GM12878 (cell line): ENCODE results near the gene IRF4. TPM values are rescaled to one million over a fixed set of nuclear protein-coding genes. Genes with fewer than 3 reads are reported as not detected.

ENCODE experiments used
- ATAC-seq: fragments of 200-7000 bp; cut with Tn5 transposase; 3 replicates; pipeline ENCODE4 v1.9.1; 2020; ENCODE audit warnings: mild to moderate bottlenecking, moderate library complexity
- BruUV-seq: library from RNA; stranded (reverse); fragments of 400-500 nt; replicated peaks from 2 replicates; lab custom pipeline; 2021; lab: Mats Ljungman, UMichigan
- CTCF ChIA-PET: fragments of 300-600 bp; sonication (Branson Sonifier 250); formaldehyde crosslinking; extraction: SDS; loops from one replicate; lab custom pipeline; 2021; ENCODE audit warnings: inconsistent platforms; lab: Yijun Ruan, JAX
- POLR2A ChIA-PET: fragments of 350-600 bp; formaldehyde crosslinking; extraction: SDS; loops from one replicate; lab custom pipeline; 2021; ENCODE audit warnings: inconsistent platforms; lab: Charles Lee
- RAD21 ChIA-PET: fragments of 300-600 bp; sonication (Branson Sonifier 250); formaldehyde crosslinking; loops from one replicate; lab custom pipeline; 2023; ENCODE audit warnings: antibody characterized with exemption; ENCODE audit not compliant: unreplicated experiment; lab: Charles Lee
- SMC1A ChIA-PET: fragments of 300-600 bp; sonication (Branson Sonifier 250); formaldehyde crosslinking; loops from one replicate; lab custom pipeline; 2023; ENCODE audit not compliant: unreplicated experiment, uncharacterized antibody; lab: Charles Lee
- DNase-seq: peaks from one replicate; pipeline ENCODE4 v3.0.0-alpha.2; 2011; ENCODE audit warnings: low read depth, low spot score
- FAIRE-seq: peaks from 3 replicates; lab custom pipeline; 2011; peaks lifted over from hg19 to GRCh38; lab: Jason Lieb, UNC
- H2AFZ ChIP-seq: 2 replicates; pipeline ENCODE4 v1.6.0; 2011; ENCODE audit warnings: low read depth, low read length, control low read depth; ENCODE audit not compliant: control insufficient read depth
- H3K27ac ChIP-seq: 2 replicates; pipeline ENCODE4 v1.5.1; 2011; ENCODE audit warnings: control low read depth; ENCODE audit not compliant: control insufficient read depth, insufficient read depth
- H3K27me3 ChIP-seq, 2 experiments: replicated peaks in 1 of 2; 2 replicates each; pipeline versions ENCODE4 v1.6.0 to v1.6.1; 2011; ENCODE audit warnings: low read length in 1 of 2; ENCODE audit not compliant: control insufficient read depth in 2 of 2, insufficient read depth in 2 of 2
- H3K36me3 ChIP-seq, 2 experiments: 2 replicates each; pipeline ENCODE4 v1.5.1; 2011; ENCODE audit warnings: low read length in 1 of 2; ENCODE audit not compliant: control insufficient read depth in 2 of 2, insufficient read depth in 2 of 2
- H3K4me1 ChIP-seq: 2 replicates; pipeline ENCODE4 v1.6.1; 2011; ENCODE audit warnings: mild to moderate bottlenecking, low read length, moderate library complexity, mixed read lengths; ENCODE audit not compliant: control insufficient read depth, insufficient read depth
- H3K4me2 ChIP-seq: 2 replicates; pipeline ENCODE4 v1.6.0; 2011; ENCODE audit warnings: control low read depth; ENCODE audit not compliant: control insufficient read depth, insufficient read depth
- H3K4me3 ChIP-seq: fragments of 200-600 bp; sonication (generic); 2 replicates; pipeline ENCODE4 v1.5.1; 2016
- H3K79me2 ChIP-seq: 2 replicates; pipeline ENCODE4 v1.6.0; 2011; ENCODE audit warnings: low read length; ENCODE audit not compliant: control insufficient read depth, insufficient read depth
- H3K9ac ChIP-seq: 2 replicates; pipeline ENCODE4 v1.8.0; 2011; ENCODE audit warnings: low read length, control low read depth, mixed read lengths; ENCODE audit not compliant: control insufficient read depth, insufficient read depth
- H3K9me3 ChIP-seq: replicated peaks from 3 replicates; pipeline ENCODE4 v1.5.1; 2011; ENCODE audit warnings: mild to moderate bottlenecking, low read length; ENCODE audit not compliant: control insufficient read depth, insufficient read depth
- H4K20me1 ChIP-seq: 2 replicates; pipeline ENCODE4 v1.6.0; 2011; ENCODE audit not compliant: control insufficient read depth, insufficient read depth
- NR2C1 ChIP-seq: fragments of 450-650 bp; IDR thresholded peaks from 2 replicates; pipeline ENCODE4 v1.6.1; 2017; ENCODE audit warnings: antibody characterized with exemption, mild to moderate bottlenecking, moderate library complexity
- RAD21 ChIP-seq: IDR thresholded peaks from 2 replicates; pipeline ENCODE4 v1.6.1; 2011; ENCODE audit warnings: mild to moderate bottlenecking, low read depth, low read length, moderate library complexity; ENCODE audit not compliant: insufficient read depth
- TBL1XR1 ChIP-seq: IDR thresholded peaks from 2 replicates; pipeline ENCODE4 v1.6.1; 2012; ENCODE audit warnings: low read depth, low read length, improper control_type of control experiment
- WGBS: methylation state at CpG from one replicate; pipeline ENCODE4 v1.1.6; 2016; ENCODE audit warnings: low lambda C conversion rate; ENCODE audit not compliant: insufficient replicate concordance, insufficient coverage; ENCODE audit errors: missing lambda C conversion rate; 5-methylcytosine and 5-hydroxymethylcytosine counted together
- in situ Hi-C: fragments of 300-500 bp; cut with MboI; formaldehyde crosslinking; loops from 9 replicates; pipeline ENCODE4 v1.14.3; 2018; ENCODE audit warnings: mixed read lengths
- intact Hi-C: fragments of 100-400 bp; cut with micrococcal nuclease; formaldehyde crosslinking; loops from one replicate; pipeline ENCODE4 v1.14.2; 2022; ENCODE audit not compliant: unreplicated experiment
- polyA plus RNA-seq, 11 experiments: library from polyadenylated mRNA; depleted of rRNA in 4 of 11; unstranded in 6 of 11; stranded (reverse) in 5 of 11; fragments of >200 nt; fragmentation: Nextera tagmentation in 4 of 11; fragmentation: Illumina TruSeq in 1 of 11; extraction: Ambion mirVana in 4 of 11; extraction: Trizol in 1 of 11; gene quantifications; 1 replicate in 1 of 11; 2 replicates in 10 of 11; pipeline versions ENCODE4 v1.2.1 to v1.2.3, GENCODE V29; 2011 to 2016; ENCODE audit warnings: inconsistent platforms in 2 of 11, missing spikeins in 2 of 11, low read depth in 1 of 11
- total RNA-seq, 4 experiments: library from RNA; depleted of rRNA in 3 of 4; stranded (reverse); fragments of >200 nt in 3 of 4; fragmentation: Illumina TruSeq in 1 of 4; extraction: Trizol in 1 of 4; gene quantifications; 2 replicates each; pipeline versions ENCODE4 v1.2.1 to v1.2.3, GENCODE V29; 2013 to 2021
- TF ChIP-seq, protein P1 (sequence below): IDR thresholded peaks from 2 replicates; pipeline ENCODE4 v1.6.1; 2012; ENCODE audit warnings: improper control_type of control experiment, low read depth, low read length; ENCODE audit not compliant: insufficient replicate concordance
- TF ChIP-seq, protein P2 (sequence below), 3 experiments: IDR thresholded peaks in 2 of 3; conservative IDR thresholded peaks in 1 of 3; 2 replicates each; pipeline ENCODE4 v1.5.1; 2011; ENCODE audit warnings: low read depth in 3 of 3, low read length in 3 of 3, mild to moderate bottlenecking in 3 of 3, control low read depth in 2 of 3, moderate library complexity in 2 of 3, inconsistent platforms in 1 of 3, mixed read lengths in 1 of 3; ENCODE audit not compliant: control insufficient read depth in 2 of 3, insufficient read depth in 1 of 3; ENCODE audit errors: extremely low read depth in 1 of 3

Gene IRF4
- total and polyA plus RNA-seq, 10 of the 15 experiments (the other 5 are each of a cell fraction or from before 2014, with no cell fraction given) = 50.0 to 495 (median 257) TPM

DNA sequence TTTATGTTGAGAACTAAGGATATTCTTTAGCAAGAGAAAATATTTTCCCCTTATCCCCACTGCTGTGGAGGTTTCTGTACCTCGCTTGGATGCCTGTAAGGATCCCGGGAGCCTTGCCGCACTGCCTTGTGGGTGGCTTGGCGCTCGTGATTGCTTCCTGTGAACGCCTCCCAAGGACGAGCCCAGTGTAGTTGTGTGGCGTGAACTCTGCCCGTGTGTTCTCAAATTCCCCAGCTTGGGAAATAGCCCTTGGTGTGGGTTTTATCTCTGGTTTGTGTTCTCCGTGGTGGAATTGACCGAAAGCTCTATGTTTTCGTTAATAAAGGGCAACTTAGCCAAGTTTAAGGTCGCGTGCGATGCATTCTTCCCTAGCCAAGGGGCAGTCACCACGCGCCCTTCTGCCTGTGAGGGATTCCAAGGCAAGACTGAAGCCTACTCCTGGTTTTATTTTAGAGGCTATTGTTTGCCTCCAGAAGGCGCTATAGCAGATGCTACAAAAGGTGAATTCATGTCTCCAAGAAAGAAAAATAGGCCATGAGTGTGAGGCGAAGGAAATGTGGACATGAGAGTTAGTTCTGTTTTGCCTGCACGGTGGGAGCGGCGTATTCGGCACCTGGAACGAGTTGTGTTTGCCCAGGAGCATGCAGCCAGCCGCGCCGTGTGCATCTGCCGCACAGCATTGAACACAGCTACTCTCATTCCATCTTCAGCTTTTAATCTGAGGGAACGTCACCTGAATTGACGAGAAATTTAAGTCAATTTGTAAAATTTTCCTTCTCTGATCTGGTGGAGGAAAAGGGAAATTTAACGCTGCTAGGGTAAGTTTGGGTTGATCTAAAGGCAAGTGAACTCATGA lies 40.3 kb upstream of the IRF4 start (continued):
- TF ChIP-seq, protein P1, sequence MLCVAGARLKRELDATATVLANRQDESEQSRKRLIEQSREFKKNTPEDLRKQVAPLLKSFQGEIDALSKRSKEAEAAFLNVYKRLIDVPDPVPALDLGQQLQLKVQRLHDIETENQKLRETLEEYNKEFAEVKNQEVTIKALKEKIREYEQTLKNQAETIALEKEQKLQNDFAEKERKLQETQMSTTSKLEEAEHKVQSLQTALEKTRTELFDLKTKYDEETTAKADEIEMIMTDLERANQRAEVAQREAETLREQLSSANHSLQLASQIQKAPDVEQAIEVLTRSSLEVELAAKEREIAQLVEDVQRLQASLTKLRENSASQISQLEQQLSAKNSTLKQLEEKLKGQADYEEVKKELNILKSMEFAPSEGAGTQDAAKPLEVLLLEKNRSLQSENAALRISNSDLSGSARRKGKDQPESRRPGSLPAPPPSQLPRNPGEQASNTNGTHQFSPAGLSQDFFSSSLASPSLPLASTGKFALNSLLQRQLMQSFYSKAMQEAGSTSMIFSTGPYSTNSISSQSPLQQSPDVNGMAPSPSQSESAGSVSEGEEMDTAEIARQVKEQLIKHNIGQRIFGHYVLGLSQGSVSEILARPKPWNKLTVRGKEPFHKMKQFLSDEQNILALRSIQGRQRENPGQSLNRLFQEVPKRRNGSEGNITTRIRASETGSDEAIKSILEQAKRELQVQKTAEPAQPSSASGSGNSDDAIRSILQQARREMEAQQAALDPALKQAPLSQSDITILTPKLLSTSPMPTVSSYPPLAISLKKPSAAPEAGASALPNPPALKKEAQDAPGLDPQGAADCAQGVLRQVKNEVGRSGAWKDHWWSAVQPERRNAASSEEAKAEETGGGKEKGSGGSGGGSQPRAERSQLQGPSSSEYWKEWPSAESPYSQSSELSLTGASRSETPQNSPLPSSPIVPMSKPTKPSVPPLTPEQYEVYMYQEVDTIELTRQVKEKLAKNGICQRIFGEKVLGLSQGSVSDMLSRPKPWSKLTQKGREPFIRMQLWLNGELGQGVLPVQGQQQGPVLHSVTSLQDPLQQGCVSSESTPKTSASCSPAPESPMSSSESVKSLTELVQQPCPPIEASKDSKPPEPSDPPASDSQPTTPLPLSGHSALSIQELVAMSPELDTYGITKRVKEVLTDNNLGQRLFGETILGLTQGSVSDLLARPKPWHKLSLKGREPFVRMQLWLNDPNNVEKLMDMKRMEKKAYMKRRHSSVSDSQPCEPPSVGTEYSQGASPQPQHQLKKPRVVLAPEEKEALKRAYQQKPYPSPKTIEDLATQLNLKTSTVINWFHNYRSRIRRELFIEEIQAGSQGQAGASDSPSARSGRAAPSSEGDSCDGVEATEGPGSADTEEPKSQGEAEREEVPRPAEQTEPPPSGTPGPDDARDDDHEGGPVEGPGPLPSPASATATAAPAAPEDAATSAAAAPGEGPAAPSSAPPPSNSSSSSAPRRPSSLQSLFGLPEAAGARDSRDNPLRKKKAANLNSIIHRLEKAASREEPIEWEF = no peak
- peak; percentile 15; the same call in 1 of the 2 replicates for TF ChIP-seq RAD21
- no peak for TF ChIP-seq NR2C1

DNA sequence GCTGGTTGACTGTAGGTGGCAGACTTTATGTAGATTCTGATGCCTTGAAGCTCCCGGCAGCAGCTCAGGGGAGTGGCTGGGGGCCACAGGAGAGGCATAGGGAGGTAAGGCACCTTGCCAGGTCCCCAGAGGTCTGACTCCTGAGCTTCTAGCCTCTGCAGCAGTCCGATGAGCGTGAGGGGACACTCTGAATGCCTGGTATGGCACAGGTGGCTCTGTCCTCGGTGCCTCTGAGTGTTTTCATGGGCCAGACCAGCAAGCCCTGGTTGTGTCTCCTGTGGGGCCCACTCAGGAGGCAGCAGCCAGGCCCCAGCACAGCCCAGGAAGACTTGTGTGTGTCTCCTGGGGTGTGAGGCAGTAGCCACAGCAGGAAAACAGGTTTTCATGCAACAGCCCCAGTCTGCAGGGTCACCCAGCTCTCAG lies 39.7 kb upstream of the IRF4 start:
- Histone ChIP-seq H3K27ac (no peak overlapping the region), H3K9ac (no peak overlapping the region), H3K9me3 (no peaks in the 10 kb centered on the region), H3K36me3 (peaks cover 34 to 37% of the 10 kb centered on the region in 2 experiments), H3K27me3 (no peaks in the 10 kb centered on the region), H2AFZ (no peak overlapping the region), H4K20me1 (no peaks in the 10 kb centered on the region), H3K4me1 (peaks cover 47% of the 10 kb centered on the region), H3K4me2 (no peak overlapping the region), H3K79me2 (peaks cover 5% of the 10 kb centered on the region), H3K4me3 (no peak overlapping the region)
- no peak for FAIRE-seq
- RAD21 ChIA-PET = interaction anchor here (0.7 to 4.9 kb wide), 9 partner anchors 14 to 47 kb away, joined by 3 to 17 read pairs (median 5); no protein-coding TSS in a partner anchor
- WGBS = 62% methylated on average over 4 of the region's 4 CpGs
- SMC1A ChIA-PET = interaction anchor here (0.9 to 10.4 kb wide), 13 partner anchors 11 to 83 kb away, joined by 3 to 106 read pairs (median 4); partner anchors contain the start of gene IRF4
- DNase-seq = no peak
- no peak for ATAC-seq
- intact Hi-C loops = no loop called here
- POLR2A ChIA-PET = interaction anchor here (0.5 to 9.1 kb wide), 3 partner anchors 8 to 1061 kb away, joined by 3 to 81 read pairs (median 4); no protein-coding TSS in a partner anchor
- in situ Hi-C loops = no loop called here
- CTCF ChIA-PET = interaction anchor here (0.8 to 4.9 kb wide), 12 partner anchors 9 to 163 kb away, joined by 3 to 34 read pairs (median 4); no protein-coding TSS in a partner anchor
- no TSS peak for BruUV-seq
- TF ChIP-seq TBL1XR1 (no peak), RAD21 (peak; percentile 35; the same call in 1 of the 2 replicates)
- TF ChIP-seq, protein P1 = no peak
- TF ChIP-seq, protein P2, sequence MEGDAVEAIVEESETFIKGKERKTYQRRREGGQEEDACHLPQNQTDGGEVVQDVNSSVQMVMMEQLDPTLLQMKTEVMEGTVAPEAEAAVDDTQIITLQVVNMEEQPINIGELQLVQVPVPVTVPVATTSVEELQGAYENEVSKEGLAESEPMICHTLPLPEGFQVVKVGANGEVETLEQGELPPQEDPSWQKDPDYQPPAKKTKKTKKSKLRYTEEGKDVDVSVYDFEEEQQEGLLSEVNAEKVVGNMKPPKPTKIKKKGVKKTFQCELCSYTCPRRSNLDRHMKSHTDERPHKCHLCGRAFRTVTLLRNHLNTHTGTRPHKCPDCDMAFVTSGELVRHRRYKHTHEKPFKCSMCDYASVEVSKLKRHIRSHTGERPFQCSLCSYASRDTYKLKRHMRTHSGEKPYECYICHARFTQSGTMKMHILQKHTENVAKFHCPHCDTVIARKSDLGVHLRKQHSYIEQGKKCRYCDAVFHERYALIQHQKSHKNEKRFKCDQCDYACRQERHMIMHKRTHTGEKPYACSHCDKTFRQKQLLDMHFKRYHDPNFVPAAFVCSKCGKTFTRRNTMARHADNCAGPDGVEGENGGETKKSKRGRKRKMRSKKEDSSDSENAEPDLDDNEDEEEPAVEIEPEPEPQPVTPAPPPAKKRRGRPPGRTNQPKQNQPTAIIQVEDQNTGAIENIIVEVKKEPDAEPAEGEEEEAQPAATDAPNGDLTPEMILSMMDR (IDR thresholded peaks at IDR 0.05 in 2 of 3, conservative IDR thresholded peaks at IDR 0.05 in 1 of 3; ENCODE audit: control insufficient read depth in 2 of 3, extremely low read depth in 1 of 3, insufficient read depth in 1 of 3, low read depth in 3 of 3, low read length in 3 of 3) = peak in 1 of 3 experiments; percentile 27; a peak in 2 of 6 replicates
